Measurements from ENCODE around the gene PPP1R7. TPM values are rescaled to one million over a fixed set of nuclear protein-coding genes. Genes with fewer than 3 reads are reported as not detected.

PPP1R7 gene
- polyA plus RNA-seq, 3 donors from 2014 or later = 108 to 138 (median 132) TPM

- H3K27ac Mint-ChIP-seq = no peak overlapping the region
- H3K27me3 Mint-ChIP-seq (ENCODE audit: low read depth in 3 of 3) = no peaks in the 10 kb centered on the region
- H3K9me3 Mint-ChIP-seq = no peaks in the 10 kb centered on the region
- no peak overlapping the region for H3K4me3 Mint-ChIP-seq
- no peak for DNase-seq
- no peaks in the 10 kb centered on the region for H3K4me1 Mint-ChIP-seq
- peaks cover 0 to 6% (median 5%) of the 10 kb centered on the region in 3 donors for H3K36me3 Mint-ChIP-seq
Measured at GRCh38 chr2:241126771-241127202, 23.5 kb upstream of the PPP1R7 start.

GRCh38 chr2:241128266-241128665, 22.0 kb upstream of the PPP1R7 start:
- Mint-ChIP-seq H3K36me3 (peaks cover 0 to 9% (median 7%) of the 10 kb centered on the region in 3 donors), H3K9me3 (no peaks in the 10 kb centered on the region), H3K27ac (no peak overlapping the region), H3K4me1 (no peaks in the 10 kb centered on the region), H3K27me3 (ENCODE audit: low read depth in 3 of 3) (no peaks in the 10 kb centered on the region), H3K4me3 (no peak overlapping the region)
- no peak for DNase-seq

- no peak overlapping the region for H3K4me3 Mint-ChIP-seq
- no peaks in the 10 kb centered on the region for H3K27me3 Mint-ChIP-seq (ENCODE audit: low read depth in 3 of 3)
- H3K36me3 Mint-ChIP-seq = peaks cover 0 to 13% (median 7%) of the 10 kb centered on the region in 3 donors
- DNase-seq = no peak
- no peak overlapping the region for H3K27ac Mint-ChIP-seq
- no peaks in the 10 kb centered on the region for H3K9me3 Mint-ChIP-seq
- H3K4me1 Mint-ChIP-seq = no peaks in the 10 kb centered on the region
Measured at GRCh38 chr2:241129086-241129871, 21.0 kb upstream of the PPP1R7 start.

GRCh38 chr2:241130316-241130715, 20.0 kb upstream of the PPP1R7 start:
- peaks cover 0 to 13% (median 7%) of the 10 kb centered on the region in 3 donors for H3K36me3 Mint-ChIP-seq
- H3K9me3 Mint-ChIP-seq = no peaks in the 10 kb centered on the region
- H3K4me3 Mint-ChIP-seq = no peak overlapping the region
- no peak for DNase-seq
- no peak overlapping the region for H3K27ac Mint-ChIP-seq
- no peaks in the 10 kb centered on the region for H3K27me3 Mint-ChIP-seq (ENCODE audit: low read depth in 3 of 3)
- no peaks in the 10 kb centered on the region for H3K4me1 Mint-ChIP-seq

GRCh38 chr2:241131531-241131930, 18.7 kb upstream of the PPP1R7 start:
- no peaks in the 10 kb centered on the region for H3K4me1 Mint-ChIP-seq
- no peaks in the 10 kb centered on the region for H3K27me3 Mint-ChIP-seq (ENCODE audit: low read depth in 3 of 3)
- no peak overlapping the region for H3K27ac Mint-ChIP-seq
- H3K4me3 Mint-ChIP-seq = no peak overlapping the region
- H3K36me3 Mint-ChIP-seq = peaks cover 0 to 13% (median 10%) of the 10 kb centered on the region in 3 donors
- no peaks in the 10 kb centered on the region for H3K9me3 Mint-ChIP-seq
- no peak for DNase-seq

GRCh38 chr2:241132538-241133435, 17.5 kb upstream of the PPP1R7 start:
- H3K27ac Mint-ChIP-seq = peak overlapping the region in 1 of 6 donors; percentile 59
- H3K9me3 Mint-ChIP-seq = no peaks in the 10 kb centered on the region
- no peaks in the 10 kb centered on the region for H3K27me3 Mint-ChIP-seq (ENCODE audit: low read depth in 3 of 3)
- H3K4me3 Mint-ChIP-seq = no peak overlapping the region
- no peak for DNase-seq
- peaks cover 0 to 13% (median 11%) of the 10 kb centered on the region in 3 donors for H3K36me3 Mint-ChIP-seq
- H3K4me1 Mint-ChIP-seq = no peaks in the 10 kb centered on the region

GRCh38 chr2:241133436-241133820, 16.8 kb upstream of the PPP1R7 start:
- Mint-ChIP-seq H3K4me3 (no peak overlapping the region), H3K4me1 (no peaks in the 10 kb centered on the region)
- no peak for DNase-seq

GRCh38 chr2:241134711-241135110, 15.6 kb upstream of the PPP1R7 start:
- no peak overlapping the region for H3K4me3 Mint-ChIP-seq
- no peaks in the 10 kb centered on the region for H3K4me1 Mint-ChIP-seq
- DNase-seq = no peak
- no peaks in the 10 kb centered on the region for H3K27me3 Mint-ChIP-seq (ENCODE audit: low read depth in 3 of 3)
- H3K9me3 Mint-ChIP-seq = no peaks in the 10 kb centered on the region
- no peak overlapping the region for H3K27ac Mint-ChIP-seq
- H3K36me3 Mint-ChIP-seq = peaks cover 0 to 21% (median 20%) of the 10 kb centered on the region in 3 donors

More at GRCh38 chr2:241133436-241133820, 16.8 kb upstream of the PPP1R7 start:
- Mint-ChIP-seq H3K27me3 (ENCODE audit: low read depth in 3 of 3) (no peaks in the 10 kb centered on the region), H3K36me3 (peaks cover 0 to 16% (median 14%) of the 10 kb centered on the region in 3 donors), H3K9me3 (no peaks in the 10 kb centered on the region), H3K27ac (no peak overlapping the region)

GRCh38 chr2:241135737-241136136, 14.5 kb upstream of the PPP1R7 start:
- H3K4me3 Mint-ChIP-seq = no peak overlapping the region
- no peaks in the 10 kb centered on the region for H3K27me3 Mint-ChIP-seq (ENCODE audit: low read depth in 3 of 3)
- no peaks in the 10 kb centered on the region for H3K4me1 Mint-ChIP-seq
- H3K36me3 Mint-ChIP-seq = peaks cover 0 to 21% (median 20%) of the 10 kb centered on the region in 3 donors
- no peaks in the 10 kb centered on the region for H3K9me3 Mint-ChIP-seq
- no peak for DNase-seq
- H3K27ac Mint-ChIP-seq = no peak overlapping the region

- Mint-ChIP-seq H3K9me3 (no peaks in the 10 kb centered on the region), H3K27ac (no peak overlapping the region), H3K4me3 (no peak overlapping the region), H3K4me1 (no peaks in the 10 kb centered on the region), H3K27me3 (ENCODE audit: low read depth in 3 of 3) (no peaks in the 10 kb centered on the region), H3K36me3 (peaks cover 0 to 21% (median 20%) of the 10 kb centered on the region in 3 donors)
- DNase-seq = no peak
Measured at GRCh38 chr2:241136191-241136590, 14.1 kb upstream of the PPP1R7 start.

GRCh38 chr2:241136661-241137260, 13.5 kb upstream of the PPP1R7 start:
- no peak overlapping the region for H3K4me3 Mint-ChIP-seq
- no peak for DNase-seq
- H3K27ac Mint-ChIP-seq = no peak overlapping the region
- H3K36me3 Mint-ChIP-seq = peaks cover 0 to 21% (median 20%) of the 10 kb centered on the region in 3 donors
- no peaks in the 10 kb centered on the region for H3K9me3 Mint-ChIP-seq
- H3K4me1 Mint-ChIP-seq = no peaks in the 10 kb centered on the region
- no peaks in the 10 kb centered on the region for H3K27me3 Mint-ChIP-seq (ENCODE audit: low read depth in 3 of 3)

- Mint-ChIP-seq H3K9me3 (no peaks in the 10 kb centered on the region), H3K36me3 (peaks cover 0 to 23% (median 23%) of the 10 kb centered on the region in 3 donors), H3K27ac (no peak overlapping the region), H3K27me3 (ENCODE audit: low read depth in 3 of 3) (no peaks in the 10 kb centered on the region), H3K4me1 (no peaks in the 10 kb centered on the region), H3K4me3 (no peak overlapping the region)
- no peak for DNase-seq
Measured at GRCh38 chr2:241137276-241138190, 12.7 kb upstream of the PPP1R7 start.

- no peaks in the 10 kb centered on the region for H3K9me3 Mint-ChIP-seq
- no peak for DNase-seq
- no peaks in the 10 kb centered on the region for H3K27me3 Mint-ChIP-seq (ENCODE audit: low read depth in 3 of 3)
- H3K4me1 Mint-ChIP-seq = no peaks in the 10 kb centered on the region
- H3K27ac Mint-ChIP-seq = no peak overlapping the region
- H3K4me3 Mint-ChIP-seq = no peak overlapping the region
- peaks cover 0 to 17% (median 15%) of the 10 kb centered on the region in 3 donors for H3K36me3 Mint-ChIP-seq
Measured at GRCh38 chr2:241138471-241138870, 11.8 kb upstream of the PPP1R7 start.
